Measurements from ENCODE around the gene WTAP. TPM values are rescaled to one million over a fixed set of nuclear protein-coding genes. Genes with fewer than 3 reads are reported as not detected.

WTAP gene
- total RNA-seq, 1 experiment from 2014 or later = 114 TPM

DNA sequence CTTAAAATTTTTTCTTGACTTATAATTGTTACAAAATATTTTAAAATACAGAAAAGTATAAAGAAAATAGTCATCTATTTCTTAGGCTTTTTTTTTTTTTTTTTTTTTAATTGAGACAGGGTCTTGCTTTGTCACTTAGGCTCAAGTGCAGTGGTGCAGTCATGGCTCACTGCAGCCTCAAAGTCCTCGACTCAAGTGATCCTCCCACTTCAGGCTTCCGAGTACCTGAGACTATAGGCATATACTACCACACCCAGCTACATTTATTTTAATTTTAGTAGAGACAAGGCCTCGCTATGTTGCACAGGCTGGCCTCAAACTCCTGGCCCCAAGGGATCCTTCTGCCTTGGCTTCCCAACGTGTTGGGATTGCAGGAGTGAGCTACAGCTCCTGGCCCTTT is 29.2 kb downstream of the WTAP start:
- peaks cover 16% of the 10 kb centered on the region for H3K4me1 ChIP-seq
- H3K36me3 Mint-ChIP-seq (ENCODE audit: insufficient read depth, unreplicated experiment) = peaks cover 93% of the 10 kb centered on the region
- TF ChIP-seq CTCF (IDR thresholded peaks at IDR 0.05; ENCODE audit: insufficient read depth in 1 of 2, low read depth in 1 of 2, low read length in 1 of 2, severe bottlenecking in 1 of 2, unreplicated experiment in 1 of 2) = no peak
- H3K4me3 ChIP-seq (ENCODE audit: low read depth, low read length) = no peak overlapping the region
- DNase-seq = no peak
- no peaks in the 10 kb centered on the region for H3K9me3 Mint-ChIP-seq (ENCODE audit: unreplicated experiment)
- H3K9me3 ChIP-seq = no peaks in the 10 kb centered on the region
- POLR2A ChIA-PET = no interaction called here
- no peaks in the 10 kb centered on the region for H3K27me3 Mint-ChIP-seq (ENCODE audit: insufficient read depth, unreplicated experiment)
- no peak overlapping the region for H3K27ac Mint-ChIP-seq (ENCODE audit: unreplicated experiment)
- CTCF ChIA-PET = no interaction called here
- no peaks in the 10 kb centered on the region for H3K27me3 ChIP-seq (replicated peaks; ENCODE audit: control insufficient read depth, insufficient read depth, low read length)
- H3K36me3 ChIP-seq (ENCODE audit: control insufficient read depth, insufficient read depth, low read length) = no peaks in the 10 kb centered on the region; the same call in 1 of the 2 replicates
- no TSS peak for BruUV-seq (replicated peaks)
- H3K4me1 Mint-ChIP-seq (ENCODE audit: low read depth, unreplicated experiment) = peaks cover 31% of the 10 kb centered on the region
- intact Hi-C loops (cut with micrococcal nuclease; ENCODE audit: unreplicated experiment) = no loop called here
- H3K4me3 Mint-ChIP-seq (ENCODE audit: unreplicated experiment) = no peak overlapping the region

- ChIA-PET CTCF (interaction anchor here (0.6 kb wide), 3 partner anchors 58 to 506 kb away, joined by 3 to 8 read pairs (median 4); no protein-coding TSS in a partner anchor), POLR2A (interaction anchor here (0.5 kb wide), 2 partner anchors 31 to 32 kb away, joined by 3 read pairs; partner anchors contain the start of gene WTAP)
- no peaks in the 10 kb centered on the region for H3K27me3 Mint-ChIP-seq (ENCODE audit: insufficient read depth, unreplicated experiment)
- H3K4me1 ChIP-seq = peaks cover 16% of the 10 kb centered on the region
- H3K9me3 Mint-ChIP-seq (ENCODE audit: unreplicated experiment) = no peaks in the 10 kb centered on the region
- intact Hi-C loops (cut with micrococcal nuclease; ENCODE audit: unreplicated experiment) = no loop called here
- H3K4me3 Mint-ChIP-seq (ENCODE audit: unreplicated experiment) = no peak overlapping the region
- peaks cover 95% of the 10 kb centered on the region for H3K36me3 Mint-ChIP-seq (ENCODE audit: insufficient read depth, unreplicated experiment)
- H3K36me3 ChIP-seq (ENCODE audit: control insufficient read depth, insufficient read depth, low read length) = peaks cover 4% of the 10 kb centered on the region; the same call in 1 of the 2 replicates
- peak overlapping the region; percentile 22 for H3K27ac Mint-ChIP-seq (ENCODE audit: unreplicated experiment)
- DNase-seq = peak in 1 of 2 experiments; percentile 30
- H3K4me1 Mint-ChIP-seq (ENCODE audit: low read depth, unreplicated experiment) = peaks cover 37% of the 10 kb centered on the region
- no peak for TF ChIP-seq CTCF (IDR thresholded peaks at IDR 0.05; ENCODE audit: insufficient read depth in 1 of 2, low read depth in 1 of 2, low read length in 1 of 2, severe bottlenecking in 1 of 2, unreplicated experiment in 1 of 2)
- H3K27me3 ChIP-seq (replicated peaks; ENCODE audit: control insufficient read depth, insufficient read depth, low read length) = no peaks in the 10 kb centered on the region
- H3K4me3 ChIP-seq (ENCODE audit: low read depth, low read length) = no peak overlapping the region
- no peaks in the 10 kb centered on the region for H3K9me3 ChIP-seq
- BruUV-seq (replicated peaks) = no TSS peak
Observed at GRCh38 chr6:159758031-159759001, 31.0 kb downstream of the WTAP start.

- POLR2A ChIA-PET = interaction anchor here (0.6 to 1.0 kb wide), 4 partner anchors 24 to 1671 kb away, joined by 3 to 8 read pairs (median 6); partner anchors contain the start of gene WTAP
- no peak overlapping the region for H3K4me3 ChIP-seq (ENCODE audit: low read depth, low read length)
- H3K4me1 ChIP-seq = peaks cover 16% of the 10 kb centered on the region
- no peaks in the 10 kb centered on the region for H3K9me3 Mint-ChIP-seq (ENCODE audit: unreplicated experiment)
- H3K36me3 ChIP-seq (ENCODE audit: control insufficient read depth, insufficient read depth, low read length) = peaks cover 4% of the 10 kb centered on the region; the same call in 1 of the 2 replicates
- no peaks in the 10 kb centered on the region for H3K9me3 ChIP-seq
- H3K4me1 Mint-ChIP-seq (ENCODE audit: low read depth, unreplicated experiment) = peaks cover 37% of the 10 kb centered on the region
- peaks cover 92% of the 10 kb centered on the region for H3K36me3 Mint-ChIP-seq (ENCODE audit: insufficient read depth, unreplicated experiment)
- H3K4me3 Mint-ChIP-seq (ENCODE audit: unreplicated experiment) = peak overlapping the region; percentile 39
- no peak for DNase-seq
- peak overlapping the region; percentile 24 for H3K27ac Mint-ChIP-seq (ENCODE audit: unreplicated experiment)
- H3K27me3 ChIP-seq (replicated peaks; ENCODE audit: control insufficient read depth, insufficient read depth, low read length) = no peaks in the 10 kb centered on the region
- no TSS peak for BruUV-seq (replicated peaks)
- intact Hi-C loops (cut with micrococcal nuclease; ENCODE audit: unreplicated experiment) = no loop called here
- no peak for TF ChIP-seq CTCF (IDR thresholded peaks at IDR 0.05; ENCODE audit: insufficient read depth in 1 of 2, low read depth in 1 of 2, low read length in 1 of 2, severe bottlenecking in 1 of 2, unreplicated experiment in 1 of 2)
- H3K27me3 Mint-ChIP-seq (ENCODE audit: insufficient read depth, unreplicated experiment) = no peaks in the 10 kb centered on the region
- CTCF ChIA-PET = no interaction called here
Observed at GRCh38 chr6:159759645-159760044, 32.3 kb downstream of the WTAP start.

Measured in Caco-2 (cell line).